HFFc6 (cell line): ENCODE measurements around the gene HOXB4. TPM values are rescaled to one million over a fixed set of nuclear protein-coding genes. Genes with fewer than 3 reads are reported as not detected.

ENCODE experiments used
- DNase-seq: peaks from one replicate; pipeline ENCODE4 v3.0.0-alpha.2; 2018
- H3K27ac Mint-ChIP-seq: 2 replicates; pipeline ENCODE4 v1.8.0; 2020; ENCODE audit warnings: mild to moderate bottlenecking, mixed read lengths
- H3K27me3 Mint-ChIP-seq: 2 replicates; pipeline ENCODE4 v1.8.0; 2021; ENCODE audit warnings: mild to moderate bottlenecking, moderate library complexity, mixed read lengths; ENCODE audit not compliant: insufficient read depth
- H3K36me3 Mint-ChIP-seq: 2 replicates; pipeline ENCODE4 v1.8.0; 2021; ENCODE audit warnings: low read depth, mixed read lengths
- H3K4me1 Mint-ChIP-seq: 2 replicates; pipeline ENCODE4 v1.8.0; 2020; ENCODE audit warnings: low read depth, mixed read lengths
- H3K4me3 Mint-ChIP-seq: 2 replicates; pipeline ENCODE4 v1.8.0; 2020; ENCODE audit warnings: mild to moderate bottlenecking, moderate library complexity, mixed read lengths
- H3K9me3 Mint-ChIP-seq: 2 replicates; pipeline ENCODE4 v1.8.0; 2020; ENCODE audit warnings: mild to moderate bottlenecking, mixed read lengths
- CTCF ChIP-seq: fragments of 200-600 bp; sonication (generic); IDR thresholded peaks from 2 replicates; pipeline ENCODE4 v1.5.0; 2021; ENCODE audit warnings: antibody characterized with exemption, mild to moderate bottlenecking
- total RNA-seq, 6 experiments: library from RNA; stranded (reverse); fragmentation: NEBNext Ultra II Directional; extraction: Animal tissue kit (Norgen Biotek cat#: 25700); gene quantifications; 2 replicates in 1 of 6; 3 replicates in 5 of 6; pipeline ENCODE4 v1.2.3, GENCODE V29; 2021

HOXB4 gene
- total RNA-seq, 6 experiments from 2014 or later = not detected

DNA sequence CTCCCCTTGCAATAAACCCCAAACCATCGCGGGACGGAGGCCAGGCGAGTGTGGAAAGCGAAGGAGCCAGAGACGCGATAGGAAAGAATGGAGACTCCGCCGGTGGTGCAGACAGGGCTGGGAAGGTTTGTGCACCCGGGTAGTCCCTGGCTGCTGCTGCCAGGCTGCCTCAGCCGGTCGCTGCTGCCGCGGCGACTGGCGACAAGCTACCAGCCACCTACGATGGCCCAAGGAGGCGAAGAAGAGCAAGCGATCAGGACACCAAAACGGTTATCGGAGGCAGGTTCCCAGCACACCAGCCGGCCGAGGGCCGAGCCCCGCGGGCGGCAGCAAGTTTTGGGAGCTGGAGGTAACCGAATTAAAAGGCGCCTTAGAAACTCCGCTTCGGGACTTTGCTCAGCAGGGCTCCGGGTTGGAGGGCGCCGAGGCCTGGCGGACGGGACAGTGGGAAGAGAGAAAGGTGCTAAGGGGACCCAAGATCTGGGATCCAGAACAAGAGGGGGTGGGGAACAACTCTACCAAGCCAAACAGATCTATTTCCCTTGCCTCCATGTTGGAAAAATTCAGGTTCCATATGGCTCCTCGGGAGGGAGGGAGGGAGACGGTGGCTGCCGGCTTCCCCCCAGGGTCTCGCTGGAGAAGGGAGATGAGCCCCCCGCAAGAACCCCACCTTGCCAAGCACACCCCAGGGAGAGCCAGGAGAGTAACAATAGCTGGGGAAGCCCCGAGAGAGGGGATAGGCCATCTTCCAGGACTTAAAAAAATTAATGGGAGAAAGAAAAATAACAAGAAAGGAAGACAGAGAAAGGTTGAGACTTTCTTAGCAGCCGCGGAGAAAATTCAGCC, 23.5 kb downstream of the HOXB4 start:
- TF ChIP-seq CTCF = no peak
- peak overlapping the region; percentile 8; the same call in 1 of the 2 replicates for H3K4me3 Mint-ChIP-seq
- H3K36me3 Mint-ChIP-seq = no peaks in the 10 kb centered on the region
- H3K4me1 Mint-ChIP-seq = no peaks in the 10 kb centered on the region
- DNase-seq = no peak
- peaks cover 77% of the 10 kb centered on the region for H3K27me3 Mint-ChIP-seq
- no peaks in the 10 kb centered on the region for H3K9me3 Mint-ChIP-seq
- no peak overlapping the region for H3K27ac Mint-ChIP-seq

- no peaks in the 10 kb centered on the region for H3K4me1 Mint-ChIP-seq
- DNase-seq = no peak
- TF ChIP-seq CTCF = no peak
Measured at GRCh38 chr17:48553826-48554225, 24.3 kb downstream of the HOXB4 start.

DNA sequence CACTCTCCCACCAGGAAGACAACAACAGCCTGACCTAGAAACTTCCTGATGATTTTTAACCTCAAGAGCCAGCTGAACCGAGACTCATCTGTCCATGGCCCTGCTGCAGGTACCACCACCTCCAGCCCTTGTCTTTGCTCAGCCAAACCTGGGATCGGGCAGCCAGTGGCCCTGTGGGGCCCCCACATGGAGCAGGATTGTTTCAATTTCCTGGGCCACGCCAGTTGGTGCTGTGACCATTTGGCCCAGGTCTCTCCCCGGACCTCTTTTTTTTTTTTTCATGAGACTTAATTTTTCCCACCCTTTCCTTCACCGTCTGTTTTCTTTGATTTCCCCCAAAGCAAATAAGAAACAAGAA, 25.0 kb downstream of the HOXB4 start:
- H3K36me3 Mint-ChIP-seq = no peaks in the 10 kb centered on the region
- peaks cover 69% of the 10 kb centered on the region for H3K27me3 Mint-ChIP-seq
- H3K27ac Mint-ChIP-seq = no peak overlapping the region

More at GRCh38 chr17:48553826-48554225, 24.3 kb downstream of the HOXB4 start:
- Mint-ChIP-seq H3K36me3 (no peaks in the 10 kb centered on the region), H3K27ac (no peak overlapping the region), H3K27me3 (peaks cover 71% of the 10 kb centered on the region), H3K4me3 (no peak overlapping the region), H3K9me3 (no peaks in the 10 kb centered on the region)

GRCh38 chr17:48552466-48553189, 25.5 kb downstream of the HOXB4 start:
- H3K4me3 Mint-ChIP-seq = no peak overlapping the region
- H3K4me1 Mint-ChIP-seq = no peaks in the 10 kb centered on the region
- H3K27me3 Mint-ChIP-seq = peaks cover 67% of the 10 kb centered on the region
- TF ChIP-seq CTCF = no peak
- no peak for DNase-seq
- H3K36me3 Mint-ChIP-seq = no peaks in the 10 kb centered on the region
- H3K9me3 Mint-ChIP-seq = no peaks in the 10 kb centered on the region
- no peak overlapping the region for H3K27ac Mint-ChIP-seq

More for the DNA sequence above, 25.0 kb downstream of the HOXB4 start:
- Mint-ChIP-seq H3K9me3 (no peaks in the 10 kb centered on the region), H3K4me1 (no peaks in the 10 kb centered on the region), H3K4me3 (no peak overlapping the region)
- TF ChIP-seq CTCF = no peak
- DNase-seq = no peak

- no peak overlapping the region for H3K4me3 Mint-ChIP-seq
- H3K36me3 Mint-ChIP-seq = no peaks in the 10 kb centered on the region
- no peak for TF ChIP-seq CTCF
- no peaks in the 10 kb centered on the region for H3K4me1 Mint-ChIP-seq
- peaks cover 67% of the 10 kb centered on the region for H3K27me3 Mint-ChIP-seq
- H3K27ac Mint-ChIP-seq = no peak overlapping the region
- H3K9me3 Mint-ChIP-seq = no peaks in the 10 kb centered on the region
- DNase-seq = no peak
Measured at GRCh38 chr17:48551596-48552465, 26.3 kb downstream of the HOXB4 start.
